Measurements from ENCODE around the gene HOXC11.

Gene HOXC11

GRCh38 chr12:53956914-53957536, 15.9 kb upstream of the HOXC11 start:
- DNase-seq (ENCODE audit: low spot score): no peak

GRCh38 chr12:53958128-53958527, 14.8 kb upstream of the HOXC11 start:
- DNase-seq (ENCODE audit: low spot score): no peak

- no peak for DNase-seq (ENCODE audit: low spot score)
These were observed 13.6 kb upstream of the HOXC11 start for GRCh38 chr12:53959314-53959713.

- no peak for DNase-seq (ENCODE audit: low spot score)
These were observed 12.5 kb upstream of the HOXC11 start for GRCh38 chr12:53960187-53961024.

- DNase-seq (ENCODE audit: low spot score): no peak
These were observed 11.7 kb upstream of the HOXC11 start for GRCh38 chr12:53961025-53961761.

GRCh38 chr12:53963005-53963404, 9.9 kb upstream of the HOXC11 start:
- DNase-seq (ENCODE audit: low spot score): no peak

GRCh38 chr12:53963434-53964314, 9.3 kb upstream of the HOXC11 start:
- peak; percentile 51 for DNase-seq (ENCODE audit: low spot score)

- DNase-seq (ENCODE audit: low spot score): no peak
These were observed 8.6 kb upstream of the HOXC11 start for GRCh38 chr12:53964315-53964713.

GRCh38 chr12:53965281-53966084, 7.4 kb upstream of the HOXC11 start:
- DNase-seq (ENCODE audit: low spot score): no peak

GRCh38 chr12:53966085-53966384, 6.9 kb upstream of the HOXC11 start:
- no peak for DNase-seq (ENCODE audit: low spot score)

- no peak for DNase-seq (ENCODE audit: low spot score)
These were observed 6.4 kb upstream of the HOXC11 start for GRCh38 chr12:53966385-53967133.

GRCh38 chr12:53967421-53967925, 5.5 kb upstream of the HOXC11 start:
- no peak for DNase-seq (ENCODE audit: low spot score)

- no peak for DNase-seq (ENCODE audit: low spot score)
These were observed 4.5 kb upstream of the HOXC11 start for GRCh38 chr12:53968214-53969127.

GRCh38 chr12:53969588-53970259, 3.2 kb upstream of the HOXC11 start:
- no peak for DNase-seq (ENCODE audit: low spot score)

- no peak for DNase-seq (ENCODE audit: low spot score)
These were observed 2.5 kb upstream of the HOXC11 start for GRCh38 chr12:53970451-53970850.

GRCh38 chr12:53971129-53971528, 1.8 kb upstream of the HOXC11 start:
- no peak for DNase-seq (ENCODE audit: low spot score)

- DNase-seq (ENCODE audit: low spot score): no peak
These were observed 1.2 kb upstream of the HOXC11 start for GRCh38 chr12:53971686-53972085.

- no peak for DNase-seq (ENCODE audit: low spot score)
These were observed 699 bp upstream of the HOXC11 start for GRCh38 chr12:53972152-53972702.

Measured in LoVo (cell line).